ENCODE data around the gene CLK3.

The CLK3 gene

DNA sequence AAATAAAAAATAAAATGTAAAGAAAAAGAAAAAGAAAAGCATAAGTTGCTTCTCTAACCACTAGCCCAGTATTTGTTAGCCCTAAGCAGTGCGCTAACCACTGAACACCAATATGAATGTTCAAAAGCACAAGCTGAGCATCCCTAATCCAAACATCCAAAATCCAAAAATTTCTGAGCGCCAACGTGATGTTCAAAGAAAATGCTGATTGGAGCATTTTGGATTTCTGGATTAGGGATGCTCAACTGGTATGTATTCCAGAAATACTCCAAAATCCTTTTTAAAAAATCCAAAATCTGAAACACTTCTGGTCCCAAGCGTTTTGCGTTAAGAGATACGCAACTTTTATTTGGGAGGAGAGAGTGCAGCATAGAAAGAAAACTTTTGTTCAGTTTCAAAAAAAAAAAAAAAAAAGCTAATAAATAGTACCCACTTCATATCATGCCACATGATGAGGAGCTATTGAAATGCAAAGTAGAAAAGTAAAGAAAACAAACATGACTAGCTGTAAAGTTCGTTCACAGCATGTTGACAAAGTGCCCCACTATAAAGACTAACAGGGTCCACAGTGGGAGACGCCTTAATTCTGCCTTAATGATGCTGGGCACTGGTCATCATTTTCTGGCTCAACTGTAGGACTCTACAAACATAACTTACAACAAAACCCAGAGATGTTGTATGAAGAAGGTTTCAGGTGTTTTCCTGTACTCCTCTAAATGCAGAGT is 47.8 kb downstream of the CLK3 start:
- H3K27ac Mint-ChIP-seq, result peak overlapping the region; percentile 53
- peaks cover 21% of the 10 kb centered on the region for H3K36me3 Mint-ChIP-seq
- ATAC-seq, result no peak
- peaks cover 11% of the 10 kb centered on the region for H3K4me1 Mint-ChIP-seq
- no peaks in the 10 kb centered on the region for H3K27me3 Mint-ChIP-seq
- H3K4me3 Mint-ChIP-seq, result no peak overlapping the region
- H3K9me3 Mint-ChIP-seq, result no peaks in the 10 kb centered on the region

DNA sequence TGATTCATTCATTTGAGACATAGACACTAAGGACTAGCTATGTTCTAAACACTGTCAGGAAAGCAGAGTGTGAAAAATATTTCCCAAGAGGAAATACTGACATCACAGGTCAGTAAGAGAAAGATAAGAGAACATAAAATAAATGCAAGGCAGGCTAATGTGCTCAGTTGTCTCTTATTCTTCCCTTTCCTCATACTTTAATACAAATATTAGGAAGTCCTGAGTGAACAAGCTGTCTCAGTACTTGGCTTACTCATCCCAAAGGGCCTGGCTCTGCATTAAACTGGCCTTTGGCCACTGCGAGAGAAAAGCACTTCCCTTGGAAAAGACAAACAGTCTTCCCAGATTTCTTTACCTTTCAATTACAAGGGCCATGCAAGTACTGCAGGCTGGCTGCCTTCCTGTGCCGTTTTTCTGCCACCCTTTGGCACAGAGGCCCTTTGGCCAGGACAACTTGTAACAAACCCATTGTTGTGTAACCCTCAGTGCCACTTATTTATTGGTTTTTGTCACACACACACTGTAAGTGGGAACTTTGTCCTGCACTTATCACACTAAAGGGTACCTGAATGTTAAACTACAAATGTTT is 48.5 kb downstream of the CLK3 start:
- peaks cover 11% of the 10 kb centered on the region for H3K4me1 Mint-ChIP-seq
- H3K36me3 Mint-ChIP-seq, result peaks cover 25% of the 10 kb centered on the region
- no peak overlapping the region for H3K4me3 Mint-ChIP-seq
- no peaks in the 10 kb centered on the region for H3K9me3 Mint-ChIP-seq
- no peaks in the 10 kb centered on the region for H3K27me3 Mint-ChIP-seq
- ATAC-seq, result no peak
- H3K27ac Mint-ChIP-seq, result peak overlapping the region; percentile 53

DNA sequence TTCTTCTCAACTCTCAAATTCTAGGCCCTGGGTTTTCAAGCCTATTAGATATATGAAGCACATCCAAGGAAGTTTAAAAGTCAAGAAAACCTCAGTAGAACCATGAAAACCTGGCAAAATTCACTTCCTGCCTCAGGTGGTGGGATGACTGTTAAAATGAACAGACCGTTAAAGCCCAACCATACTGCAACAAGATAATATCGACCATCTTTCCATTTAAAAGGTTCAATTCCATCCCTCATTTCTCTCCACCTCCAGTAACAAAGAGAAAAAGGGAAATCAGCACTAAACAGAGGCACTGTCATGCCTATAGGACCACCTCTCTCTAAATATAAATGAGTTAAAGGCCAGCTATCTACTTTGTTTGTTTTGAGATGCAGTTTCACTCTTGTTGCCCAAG is 49.0 kb downstream of the CLK3 start:
- Mint-ChIP-seq H3K36me3 (peaks cover 25% of the 10 kb centered on the region), H3K9me3 (no peaks in the 10 kb centered on the region), H3K27me3 (no peaks in the 10 kb centered on the region), H3K4me3 (no peak overlapping the region), H3K4me1 (peaks cover 11% of the 10 kb centered on the region), H3K27ac (peak overlapping the region; percentile 53)
- no peak for ATAC-seq

DNA sequence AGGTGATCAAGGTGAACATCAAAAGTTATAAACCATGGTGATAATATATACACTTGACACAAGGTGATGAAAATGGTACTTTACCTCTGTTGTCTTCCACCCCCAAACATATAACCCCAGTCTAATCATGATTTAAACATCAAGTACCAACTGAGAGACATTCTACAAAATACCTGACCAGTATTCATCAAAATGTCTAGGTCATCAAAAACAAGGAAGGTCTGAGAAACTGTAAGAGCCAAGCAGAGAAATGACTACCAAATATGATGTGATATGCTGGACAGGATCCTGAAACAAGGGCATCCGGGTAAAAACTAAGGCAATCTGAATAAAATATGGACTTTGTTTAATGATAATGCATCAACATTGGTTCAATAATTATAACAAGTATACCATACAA is 52.3 kb downstream of the CLK3 start:
- Mint-ChIP-seq H3K4me3 (no peak overlapping the region), H3K36me3 (peaks cover 35% of the 10 kb centered on the region), H3K27me3 (no peaks in the 10 kb centered on the region), H3K9me3 (no peaks in the 10 kb centered on the region), H3K27ac (no peak overlapping the region), H3K4me1 (peaks cover 11% of the 10 kb centered on the region)
- no peak for ATAC-seq

DNA sequence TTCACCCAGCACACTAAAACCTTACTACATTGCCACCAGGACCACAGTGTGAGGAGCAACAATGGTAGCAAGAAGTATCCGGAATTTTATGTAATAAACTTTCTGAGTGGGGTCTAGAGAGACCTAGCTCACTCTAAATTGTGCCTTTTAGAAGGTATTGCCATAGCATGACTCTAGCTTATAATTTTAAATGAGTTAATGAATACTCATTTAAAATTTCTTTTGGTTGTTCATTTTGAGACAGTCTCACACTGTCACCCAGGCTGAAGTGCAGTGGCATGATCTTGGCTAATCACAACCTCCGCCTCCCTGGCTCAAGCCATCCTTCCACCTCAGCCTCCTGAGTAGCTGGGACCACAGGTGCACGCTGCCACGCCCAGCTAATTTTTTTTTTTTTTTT is 54.0 kb downstream of the CLK3 start:
- H3K9me3 Mint-ChIP-seq, result no peaks in the 10 kb centered on the region
- H3K4me3 Mint-ChIP-seq, result no peak overlapping the region
- peaks cover 6% of the 10 kb centered on the region for H3K4me1 Mint-ChIP-seq
- H3K36me3 Mint-ChIP-seq, result peaks cover 51% of the 10 kb centered on the region
- H3K27ac Mint-ChIP-seq, result no peak overlapping the region
- H3K27me3 Mint-ChIP-seq, result no peaks in the 10 kb centered on the region
- no peak for ATAC-seq

DNA sequence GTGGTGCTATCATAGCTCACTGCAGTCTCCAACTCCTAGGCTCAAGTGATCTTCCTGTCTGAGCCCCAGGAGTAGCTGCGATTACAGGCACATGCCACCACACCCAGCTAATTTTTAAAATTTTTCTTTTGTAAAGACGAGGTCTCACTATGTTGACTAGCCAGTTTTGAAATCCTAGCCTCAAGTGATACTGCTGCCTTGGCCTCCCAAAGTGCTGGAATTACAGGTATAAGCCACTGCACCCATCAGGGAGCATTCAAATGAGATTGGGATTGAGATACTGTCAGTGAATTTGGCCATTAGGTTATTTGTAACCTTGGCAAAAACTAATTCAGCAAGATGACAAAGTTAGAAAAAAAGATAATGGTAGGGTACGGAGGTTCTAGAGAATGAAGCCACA is 58.5 kb downstream of the CLK3 start:
- Mint-ChIP-seq H3K27ac (no peak overlapping the region), H3K4me1 (no peaks in the 10 kb centered on the region), H3K27me3 (no peaks in the 10 kb centered on the region), H3K4me3 (no peak overlapping the region), H3K36me3 (peaks cover 34% of the 10 kb centered on the region), H3K9me3 (no peaks in the 10 kb centered on the region)
- no peak for ATAC-seq

DNA sequence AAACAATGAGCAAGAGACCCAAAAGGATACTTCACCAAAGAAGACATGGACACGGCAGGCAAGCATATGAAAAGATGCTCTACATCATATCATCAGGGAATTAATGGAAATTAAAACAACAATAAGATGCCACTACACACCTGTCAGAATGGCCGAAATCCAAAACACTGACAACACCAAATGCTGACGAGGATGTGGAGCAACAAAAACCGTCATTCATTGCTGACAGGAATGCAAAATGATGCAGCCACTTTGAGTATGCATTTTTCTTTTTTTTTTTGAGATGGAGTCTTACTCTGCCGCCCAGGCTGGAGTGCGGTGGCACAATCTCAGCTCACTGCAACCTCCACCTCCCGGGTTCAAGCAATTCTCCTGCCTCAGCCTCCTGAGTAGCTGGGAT is 61.2 kb downstream of the CLK3 start:
- H3K36me3 Mint-ChIP-seq, result peaks cover 27% of the 10 kb centered on the region
- no peak overlapping the region for H3K4me3 Mint-ChIP-seq
- no peaks in the 10 kb centered on the region for H3K27me3 Mint-ChIP-seq
- H3K9me3 Mint-ChIP-seq, result no peaks in the 10 kb centered on the region
- ATAC-seq, result no peak
- peaks cover 6% of the 10 kb centered on the region for H3K4me1 Mint-ChIP-seq
- H3K27ac Mint-ChIP-seq, result no peak overlapping the region
